NCI-H524 treated with DMSO at 0.1 percent for 48 hours (cell line): Measurements from ENCODE around the gene ITIH3.
"Not testable (repeated sequence)": the region's sequence is repeated elsewhere in the genome, so short reads cannot be mapped to it uniquely, and the experiment has no call there.

ENCODE experiments used
- DNase-seq: peaks from one replicate; lab custom pipeline; 2025; lab: John Stamatoyannopoulos, UW

The ITIH3 gene

GRCh38 chr3:52794612-52795099, at the start of gene ITIH3:
Gene ITIH3 (plus strand): TSS chr3:52794796. CDS start chr3:52794804, 8 bp downstream.
- DNase-seq, result no peak

GRCh38 chr3:52752045-52752660, 42.4 kb upstream of the ITIH3 start:
- DNase-seq, result no peak

GRCh38 chr3:52754373-52754772, 40.2 kb upstream of the ITIH3 start:
- DNase-seq, result no peak

GRCh38 chr3:52756141-52756540, 38.5 kb upstream of the ITIH3 start:
- no peak for DNase-seq

GRCh38 chr3:52763466-52763865, 31.1 kb upstream of the ITIH3 start:
- no peak for DNase-seq

- DNase-seq, result no peak
Observed at GRCh38 chr3:52769786-52770455, 24.7 kb upstream of the ITIH3 start.

GRCh38 chr3:52770496-52771333, 23.9 kb upstream of the ITIH3 start, which contains the start of gene NEK4:
Gene NEK4 (minus strand): TSS chr3:52770940. CDS start chr3:52770746, 194 bp downstream.
- peak; percentile 20 for DNase-seq

- no peak for DNase-seq
Observed at GRCh38 chr3:52771334-52771681, 23.3 kb upstream of the ITIH3 start.

- DNase-seq, result no peak
Observed at GRCh38 chr3:52771702-52772101, 22.9 kb upstream of the ITIH3 start.

- DNase-seq, result no peak
Observed at GRCh38 chr3:52773361-52774065, 21.1 kb upstream of the ITIH3 start.

GRCh38 chr3:52774066-52774713, 20.4 kb upstream of the ITIH3 start:
- DNase-seq, result no peak

GRCh38 chr3:52774901-52775864, 19.4 kb upstream of the ITIH3 start:
- DNase-seq, result no peak

- no peak for DNase-seq
Observed at GRCh38 chr3:52775877-52776276, 18.7 kb upstream of the ITIH3 start.

- not testable (repeated sequence) for DNase-seq
Observed at GRCh38 chr3:52776486-52776885, 18.1 kb upstream of the ITIH3 start.

- DNase-seq, result no peak
Observed at GRCh38 chr3:52777127-52777958, 17.3 kb upstream of the ITIH3 start, which contains the start of gene ITIH1. Gene ITIH1 (plus strand): TSS chr3:52777599. CDS start chr3:52777616, 17 bp downstream.

GRCh38 chr3:52777959-52778805, 16.4 kb upstream of the ITIH3 start:
- DNase-seq, result no peak

- DNase-seq, result no peak
Observed at GRCh38 chr3:52779011-52779836, 15.4 kb upstream of the ITIH3 start.
